Bronchial epithelial cell (primary cell): ENCODE measurements around the gene CH25H. TPM values are rescaled to one million over a fixed set of nuclear protein-coding genes. Genes with fewer than 3 reads are reported as not detected.
"Not testable (repeated sequence)": the region's sequence is repeated elsewhere in the genome, so short reads cannot be mapped to it uniquely, and the experiment has no call there.

Source experiments
- DNase-seq: peaks from one replicate; pipeline ENCODE4 v3.0.0-alpha.2; 2010; ENCODE audit warnings: low read depth
- FAIRE-seq: peaks from 2 replicates; lab custom pipeline; 2011; peaks lifted over from hg19 to GRCh38; lab: Jason Lieb, UNC
- H3K27me3 ChIP-seq: 2 replicates; pipeline ENCODE4 v1.5.1; 2011; ENCODE audit warnings: low read length; ENCODE audit not compliant: control insufficient read depth, insufficient read depth
- H3K36me3 ChIP-seq: 2 replicates; pipeline ENCODE4 v1.5.1; 2011; ENCODE audit warnings: low read length; ENCODE audit not compliant: control insufficient read depth, insufficient read depth
- H3K4me3 ChIP-seq: 2 replicates; pipeline ENCODE4 v1.5.1; 2011; ENCODE audit warnings: mild to moderate bottlenecking, low read depth, low read length, control low read depth
- CTCF ChIP-seq: IDR thresholded peaks from 2 replicates; pipeline ENCODE4 v1.5.1; 2011; ENCODE audit warnings: mild to moderate bottlenecking, moderate library complexity, low read length, control low read depth, inconsistent platforms; ENCODE audit not compliant: insufficient read depth, severe bottlenecking
- total RNA-seq: library from RNA; depleted of rRNA; stranded (reverse); fragments of >200 nt; gene quantifications from 2 replicates; pipeline ENCODE4 v1.2.1, GENCODE V29; 2014

The CH25H gene
- total RNA-seq, 1 donor from 2014 or later = not detected

GRCh38 chr10:89183571-89183970 is 23.5 kb downstream of the CH25H start:
- Histone ChIP-seq H3K27me3 (no peaks in the 10 kb centered on the region), H3K36me3 (no peaks in the 10 kb centered on the region), H3K4me3 (no peak overlapping the region)
- TF ChIP-seq CTCF = no peak
- no peak for DNase-seq
- FAIRE-seq = no peak

GRCh38 chr10:89182894-89183293 is 24.2 kb downstream of the CH25H start:
- FAIRE-seq = no peak
- Histone ChIP-seq H3K27me3 (no peaks in the 10 kb centered on the region), H3K4me3 (no peak overlapping the region), H3K36me3 (no peaks in the 10 kb centered on the region)
- no peak for DNase-seq
- no peak for TF ChIP-seq CTCF

- DNase-seq (no peak), FAIRE-seq (no peak)
- H3K36me3 ChIP-seq = no peaks in the 10 kb centered on the region
- no peak for TF ChIP-seq CTCF
- peaks cover 2% of the 10 kb centered on the region for H3K27me3 ChIP-seq
- no peak overlapping the region for H3K4me3 ChIP-seq
Measured at GRCh38 chr10:89175816-89176215, 31.3 kb downstream of the CH25H start.

DNA sequence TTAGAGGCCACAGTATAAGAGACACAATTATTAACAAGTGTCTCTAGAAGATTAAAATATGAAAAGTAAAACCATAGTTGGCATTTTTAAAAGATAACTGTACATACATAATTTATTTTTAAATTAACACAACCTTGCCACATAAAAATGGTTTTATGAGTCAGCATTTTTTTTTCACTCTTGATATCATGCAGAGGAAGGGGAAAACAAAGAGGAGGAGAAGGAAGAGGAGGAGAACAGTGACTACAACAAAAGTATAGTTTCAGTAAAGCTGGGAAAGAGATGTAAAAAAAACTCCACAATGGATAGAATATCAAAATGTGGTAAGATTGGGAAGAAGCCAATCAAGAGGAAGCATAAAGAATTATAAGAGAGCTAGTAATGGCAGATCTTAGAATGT is 34.0 kb downstream of the CH25H start:
- TF ChIP-seq CTCF = no peak
- DNase-seq (no peak), FAIRE-seq (no peak)
- Histone ChIP-seq H3K4me3 (no peak overlapping the region), H3K36me3 (no peaks in the 10 kb centered on the region), H3K27me3 (peaks cover 5% of the 10 kb centered on the region)

- FAIRE-seq (peak; percentile 13), DNase-seq (no peak)
- Histone ChIP-seq H3K27me3 (peaks cover 3% of the 10 kb centered on the region), H3K4me3 (no peak overlapping the region), H3K36me3 (no peaks in the 10 kb centered on the region)
- TF ChIP-seq CTCF = no peak
Measured at GRCh38 chr10:89171996-89172395, 35.1 kb downstream of the CH25H start.

GRCh38 chr10:89171263-89171872 is 35.7 kb downstream of the CH25H start:
- DNase-seq (no peak), FAIRE-seq (no peak)
- no peaks in the 10 kb centered on the region for H3K36me3 ChIP-seq
- peaks cover 3% of the 10 kb centered on the region for H3K27me3 ChIP-seq
- no peak overlapping the region for H3K4me3 ChIP-seq
- no peak for TF ChIP-seq CTCF

DNA sequence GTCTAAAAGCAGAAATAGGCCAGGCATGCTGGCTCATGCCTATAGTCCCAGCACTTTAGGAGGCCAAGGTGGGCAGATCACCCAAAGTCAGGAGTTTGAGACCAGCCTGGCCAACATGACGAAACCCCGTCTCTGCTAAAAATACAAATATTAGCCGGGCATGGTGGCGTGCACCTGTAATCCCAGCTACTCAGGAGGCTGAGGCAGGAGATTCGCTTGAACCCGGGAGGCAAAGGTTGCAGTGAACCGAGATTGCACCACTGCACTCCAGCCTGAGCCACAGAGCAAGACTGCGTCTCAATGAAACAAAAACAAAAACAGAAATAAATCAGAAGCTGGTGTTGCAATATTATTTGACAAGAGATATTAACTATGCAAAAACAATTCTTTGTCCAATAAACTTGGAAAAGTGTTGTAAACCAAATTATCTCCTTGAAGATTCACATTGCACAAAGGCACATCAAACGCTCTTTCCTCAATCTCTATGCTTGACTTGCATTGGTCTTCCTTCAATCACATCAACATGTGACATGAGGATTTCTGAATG is 38.7 kb downstream of the CH25H start:
- not testable (repeated sequence) for DNase-seq, H3K36me3 ChIP-seq, H3K4me3 ChIP-seq, H3K27me3 ChIP-seq, FAIRE-seq
